Measurements from ENCODE around the gene RIN3. TPM values are rescaled to one million over a fixed set of nuclear protein-coding genes. Genes with fewer than 3 reads are reported as not detected.

Gene RIN3
- total and polyA plus RNA-seq, 2 of the 4 experiments (the other 2 are of a cell fraction): 2.5 to 11.1 TPM

GRCh38 chr14:92704821-92705220, 191.2 kb downstream of the RIN3 start:
- DNase-seq: no peak
- dilution Hi-C loops (cut with HindIII; ENCODE audit: low sequenced_read_pairs, unreplicated experiment): no loop called here

More at GRCh38 chr14:92704821-92705220, 191.2 kb downstream of the RIN3 start:
- 75% methylated on average over 6 of the region's 11 CpGs; no CpG with 5 or more reads in 1 of the 2 experiments for WGBS, 2 experiments (ENCODE audit: extremely low coverage in 2 of 2, insufficient read length in 1 of 2)
- no peaks in the 10 kb centered on the region; the same call in 1 of the 2 replicates for H3K27me3 ChIP-seq (ENCODE audit: control insufficient read depth, insufficient read depth, low read length)
- H3K27ac ChIP-seq (ENCODE audit: insufficient read depth, low read length): no peak overlapping the region
- H3K18ac ChIP-seq (ENCODE audit: low read depth, low read length): no peak overlapping the region
- no peak for ATAC-seq (ENCODE audit: low read depth)
- H3K4me2 ChIP-seq (ENCODE audit: low read depth, low read length): no peak overlapping the region
- H3K56ac ChIP-seq (ENCODE audit: extremely low read depth, insufficient read depth, low read length): no peak overlapping the region
- H2AK5ac ChIP-seq (ENCODE audit: low read depth, low read length): no peak overlapping the region
- in situ Hi-C loops (cut with MboI; ENCODE audit: low sequenced_read_pairs): no loop called here
- H3K4ac ChIP-seq (ENCODE audit: low read depth, low read length): no peak overlapping the region
- H3K36me3 ChIP-seq (ENCODE audit: control insufficient read depth, insufficient read depth, low read length): no peaks in the 10 kb centered on the region
- no peak overlapping the region for H2BK15ac ChIP-seq (ENCODE audit: low read depth, low read length)
- H4K91ac ChIP-seq (ENCODE audit: insufficient read depth, low read depth, low read length): no peak overlapping the region
- no peaks in the 10 kb centered on the region for H3K79me1 ChIP-seq (ENCODE audit: low read depth in 1 of 2, low read length in 2 of 2)
- H3K9me1 ChIP-seq (ENCODE audit: insufficient read depth, low read length): peaks cover 8% of the 10 kb centered on the region
- TF ChIP-seq RAD21 (IDR thresholded peaks at IDR 0.05; ENCODE audit: low read length): no peak
- TF ChIP-seq FOS (IDR thresholded peaks at IDR 0.05; ENCODE audit: low read depth, low read length): no peak
- no peak for TF ChIP-seq CEBPB (IDR thresholded peaks at IDR 0.05; ENCODE audit: low read depth, low read length)
- no peak for TF ChIP-seq RCOR1 (IDR thresholded peaks at IDR 0.05; ENCODE audit: insufficient replicate concordance, low read length)
- TF ChIP-seq USF2 (IDR thresholded peaks at IDR 0.05; ENCODE audit: low read depth, low read length): no peak
- no peak for TF ChIP-seq MAFK (IDR thresholded peaks at IDR 0.05; ENCODE audit: low read depth, low read length)
- H4K20me1 ChIP-seq (ENCODE audit: insufficient read depth, low read length): no peaks in the 10 kb centered on the region
- no peak overlapping the region for H2AFZ ChIP-seq (replicated peaks; ENCODE audit: low read length, poor library complexity)
- H4K5ac ChIP-seq (ENCODE audit: low read depth, low read length): no peak overlapping the region
- POLR2A ChIA-PET (ENCODE audit: unreplicated experiment): no interaction called here
- no TSS peak for BruUV-seq (replicated peaks)
- no peak overlapping the region for H3K14ac ChIP-seq (replicated peaks; ENCODE audit: low read depth, low read length)
- H3K9ac ChIP-seq (ENCODE audit: low read depth, low read length): no peak overlapping the region
- no peak overlapping the region for H3K4me3 ChIP-seq (ENCODE audit: insufficient read depth, low read depth, low read length)
- CTCF ChIA-PET: no interaction called here
- H2BK20ac ChIP-seq (ENCODE audit: low read depth, low read length): no peak overlapping the region
- H2BK120ac ChIP-seq (ENCODE audit: low read depth, low read length): no peak overlapping the region
- no peak overlapping the region for H2BK5ac ChIP-seq (ENCODE audit: low read depth, low read length, poor library complexity, severe bottlenecking)
- peaks cover 8% of the 10 kb centered on the region for H3K4me1 ChIP-seq (ENCODE audit: control insufficient read depth, insufficient read depth, low read length)
- no peak overlapping the region for H4K8ac ChIP-seq (ENCODE audit: low read depth in 2 of 2, low read length in 2 of 2)
- no peak overlapping the region for H2AK9ac ChIP-seq (replicated peaks; ENCODE audit: low read depth, low read length, poor library complexity)
- H3K23ac ChIP-seq (ENCODE audit: low read depth, low read length): no peak overlapping the region
- no peaks in the 10 kb centered on the region for H3K9me3 ChIP-seq (ENCODE audit: control insufficient read depth, insufficient read depth, low read length)
- intact Hi-C loops (cut with micrococcal nuclease): loop anchor here (5.0 kb wide), 1 partner anchor 42 kb away; the partner anchor contains the start of gene LGMN
